ENCODE data around the gene TIMM50. TPM values are rescaled to one million over a fixed set of nuclear protein-coding genes. Genes with fewer than 3 reads are reported as not detected.

Gene TIMM50
- total and polyA plus RNA-seq, 4 donors, result 24.3 to 39.9 (median 30.5) TPM

DNA sequence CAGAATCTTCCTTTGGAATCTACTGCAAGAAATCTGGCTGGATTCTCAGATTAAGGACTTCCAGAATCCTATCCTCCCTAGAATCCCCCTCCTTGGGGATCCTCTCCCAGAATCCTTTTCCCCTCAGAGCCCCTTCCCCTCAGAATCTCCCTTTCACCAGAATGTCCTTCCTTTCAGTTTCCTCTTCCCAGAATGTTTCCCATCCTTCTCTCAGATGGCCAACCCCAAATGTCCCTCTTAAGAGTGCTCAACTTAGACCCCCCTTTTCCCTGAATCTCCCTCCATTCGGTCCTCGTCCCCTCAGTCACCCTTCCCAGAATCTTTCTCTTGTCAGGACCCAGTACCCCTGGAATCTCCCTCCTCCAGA, 44.3 kb upstream of the TIMM50 start:
- WGBS, result 9% methylated on average over 2 of the region's 2 CpGs
- Histone ChIP-seq H3K27me3 (ENCODE audit: control insufficient read depth in 4 of 4, insufficient read depth in 4 of 4, low read length in 3 of 4) (no peaks in the 10 kb centered on the region), H3K27ac (ENCODE audit: low read depth in 1 of 2, low read length in 2 of 2) (peak overlapping the region; percentile 79 to 81), H3K4me3 (ENCODE audit: low read depth in 1 of 3, low read length in 3 of 3) (peak overlapping the region; percentile 56 to 62 (median 58)), H3K4me1 (ENCODE audit: control insufficient read depth in 4 of 4, insufficient read depth in 4 of 4, low read length in 3 of 4) (peaks cover 4 to 32% (median 17%) of the 10 kb centered on the region in 4 donors), H3K9ac (ENCODE audit: low read depth in 1 of 2, low read length in 2 of 2) (peak overlapping the region; percentile 86 to 91), H3K9me3 (ENCODE audit: control insufficient read depth in 4 of 4, low read length in 3 of 4) (no peaks in the 10 kb centered on the region), H3K36me3 (ENCODE audit: control insufficient read depth in 4 of 4, insufficient read depth in 3 of 4, low read depth in 1 of 4, low read length in 3 of 4) (peaks cover 15 to 24% (median 17%) of the 10 kb centered on the region in 4 donors)
- no peak for DNase-seq (ENCODE audit: low spot score)
- TF ChIP-seq SP1 (IDR thresholded peaks at IDR 0.05) (no peak), NR2F2 (IDR thresholded peaks at IDR 0.05) (no peak), FOXA1 (IDR thresholded peaks at IDR 0.05) (no peak), EGR1 (IDR thresholded peaks at IDR 0.05; ENCODE audit: low read depth in 2 of 2) (no peak), RXRA (IDR thresholded peaks at IDR 0.05) (no peak), TAF1 (conservative IDR thresholded peaks at IDR 0.05) (no peak), FOXA2 (IDR thresholded peaks at IDR 0.05) (no peak), HNF4A (conservative IDR thresholded peaks at IDR 0.05) (no peak), HNF4G (IDR thresholded peaks at IDR 0.05) (no peak), RAD21 (IDR thresholded peaks at IDR 0.05) (no peak)
- TF ChIP-seq, protein P1, sequence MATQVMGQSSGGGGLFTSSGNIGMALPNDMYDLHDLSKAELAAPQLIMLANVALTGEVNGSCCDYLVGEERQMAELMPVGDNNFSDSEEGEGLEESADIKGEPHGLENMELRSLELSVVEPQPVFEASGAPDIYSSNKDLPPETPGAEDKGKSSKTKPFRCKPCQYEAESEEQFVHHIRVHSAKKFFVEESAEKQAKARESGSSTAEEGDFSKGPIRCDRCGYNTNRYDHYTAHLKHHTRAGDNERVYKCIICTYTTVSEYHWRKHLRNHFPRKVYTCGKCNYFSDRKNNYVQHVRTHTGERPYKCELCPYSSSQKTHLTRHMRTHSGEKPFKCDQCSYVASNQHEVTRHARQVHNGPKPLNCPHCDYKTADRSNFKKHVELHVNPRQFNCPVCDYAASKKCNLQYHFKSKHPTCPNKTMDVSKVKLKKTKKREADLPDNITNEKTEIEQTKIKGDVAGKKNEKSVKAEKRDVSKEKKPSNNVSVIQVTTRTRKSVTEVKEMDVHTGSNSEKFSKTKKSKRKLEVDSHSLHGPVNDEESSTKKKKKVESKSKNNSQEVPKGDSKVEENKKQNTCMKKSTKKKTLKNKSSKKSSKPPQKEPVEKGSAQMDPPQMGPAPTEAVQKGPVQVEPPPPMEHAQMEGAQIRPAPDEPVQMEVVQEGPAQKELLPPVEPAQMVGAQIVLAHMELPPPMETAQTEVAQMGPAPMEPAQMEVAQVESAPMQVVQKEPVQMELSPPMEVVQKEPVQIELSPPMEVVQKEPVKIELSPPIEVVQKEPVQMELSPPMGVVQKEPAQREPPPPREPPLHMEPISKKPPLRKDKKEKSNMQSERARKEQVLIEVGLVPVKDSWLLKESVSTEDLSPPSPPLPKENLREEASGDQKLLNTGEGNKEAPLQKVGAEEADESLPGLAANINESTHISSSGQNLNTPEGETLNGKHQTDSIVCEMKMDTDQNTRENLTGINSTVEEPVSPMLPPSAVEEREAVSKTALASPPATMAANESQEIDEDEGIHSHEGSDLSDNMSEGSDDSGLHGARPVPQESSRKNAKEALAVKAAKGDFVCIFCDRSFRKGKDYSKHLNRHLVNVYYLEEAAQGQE (IDR thresholded peaks at IDR 0.05), result no peak
- TF ChIP-seq, protein P2, sequence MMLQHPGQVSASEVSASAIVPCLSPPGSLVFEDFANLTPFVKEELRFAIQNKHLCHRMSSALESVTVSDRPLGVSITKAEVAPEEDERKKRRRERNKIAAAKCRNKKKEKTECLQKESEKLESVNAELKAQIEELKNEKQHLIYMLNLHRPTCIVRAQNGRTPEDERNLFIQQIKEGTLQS (IDR thresholded peaks at IDR 0.05), result no peak

DNA sequence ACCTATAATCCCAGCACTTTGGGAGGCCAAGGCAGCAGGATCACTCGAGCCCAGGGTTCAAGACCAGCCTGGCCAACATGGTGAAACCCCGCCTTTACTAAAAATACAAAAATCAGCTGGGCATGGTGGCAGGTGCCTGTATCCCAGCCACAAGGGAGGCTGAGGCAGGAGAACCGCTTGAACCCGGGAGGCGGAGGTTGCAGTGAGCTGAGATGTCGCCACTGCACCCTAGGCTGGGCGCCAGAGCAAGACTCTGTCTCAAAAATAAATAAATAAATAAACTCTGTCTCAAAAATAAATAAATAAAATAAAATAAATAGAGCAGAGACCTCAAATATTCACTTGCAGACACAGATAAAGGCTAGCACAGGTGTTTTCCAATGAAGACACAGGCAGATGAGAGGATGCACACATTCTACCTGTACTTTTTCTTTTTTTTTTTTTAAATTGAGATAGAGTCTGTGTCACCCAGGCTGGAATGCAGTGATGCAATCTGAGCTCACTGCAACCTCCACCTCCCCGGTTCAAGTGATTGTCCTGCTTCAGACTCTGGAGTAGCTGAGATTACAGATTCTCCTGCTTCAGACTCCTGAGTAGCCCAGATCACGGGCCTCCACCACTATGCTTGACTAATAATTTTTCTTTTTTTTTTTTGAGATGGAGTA, 42.2 kb upstream of the TIMM50 start:
- TF ChIP-seq, protein P1 (IDR thresholded peaks at IDR 0.05), result no peak
- TF ChIP-seq TAF1 (conservative IDR thresholded peaks at IDR 0.05), result no peak
- no peak for TF ChIP-seq EGR1 (IDR thresholded peaks at IDR 0.05; ENCODE audit: low read depth in 2 of 2)
- TF ChIP-seq, protein P3, sequence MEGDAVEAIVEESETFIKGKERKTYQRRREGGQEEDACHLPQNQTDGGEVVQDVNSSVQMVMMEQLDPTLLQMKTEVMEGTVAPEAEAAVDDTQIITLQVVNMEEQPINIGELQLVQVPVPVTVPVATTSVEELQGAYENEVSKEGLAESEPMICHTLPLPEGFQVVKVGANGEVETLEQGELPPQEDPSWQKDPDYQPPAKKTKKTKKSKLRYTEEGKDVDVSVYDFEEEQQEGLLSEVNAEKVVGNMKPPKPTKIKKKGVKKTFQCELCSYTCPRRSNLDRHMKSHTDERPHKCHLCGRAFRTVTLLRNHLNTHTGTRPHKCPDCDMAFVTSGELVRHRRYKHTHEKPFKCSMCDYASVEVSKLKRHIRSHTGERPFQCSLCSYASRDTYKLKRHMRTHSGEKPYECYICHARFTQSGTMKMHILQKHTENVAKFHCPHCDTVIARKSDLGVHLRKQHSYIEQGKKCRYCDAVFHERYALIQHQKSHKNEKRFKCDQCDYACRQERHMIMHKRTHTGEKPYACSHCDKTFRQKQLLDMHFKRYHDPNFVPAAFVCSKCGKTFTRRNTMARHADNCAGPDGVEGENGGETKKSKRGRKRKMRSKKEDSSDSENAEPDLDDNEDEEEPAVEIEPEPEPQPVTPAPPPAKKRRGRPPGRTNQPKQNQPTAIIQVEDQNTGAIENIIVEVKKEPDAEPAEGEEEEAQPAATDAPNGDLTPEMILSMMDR (IDR thresholded peaks at IDR 0.05; ENCODE audit: low read depth, low read length, missing input control), result no peak
- no peak for TF ChIP-seq SP1 (IDR thresholded peaks at IDR 0.05)
- TF ChIP-seq RXRA (IDR thresholded peaks at IDR 0.05), result no peak
- TF ChIP-seq, protein P2 (IDR thresholded peaks at IDR 0.05), result no peak
- TF ChIP-seq GABPA (IDR thresholded peaks at IDR 0.05 in 1 of 2, conservative IDR thresholded peaks at IDR 0.05 in 1 of 2), result no peak
- no peak for TF ChIP-seq JUND (IDR thresholded peaks at IDR 0.05)
- Histone ChIP-seq H3K4me1 (ENCODE audit: control insufficient read depth in 4 of 4, insufficient read depth in 4 of 4, low read length in 3 of 4) (peaks cover 4 to 32% (median 17%) of the 10 kb centered on the region in 4 donors), H3K9me3 (ENCODE audit: control insufficient read depth in 4 of 4, low read length in 3 of 4) (no peaks in the 10 kb centered on the region), H3K27ac (ENCODE audit: low read depth in 1 of 2, low read length in 2 of 2) (no peak overlapping the region), H3K4me3 (ENCODE audit: low read depth in 1 of 3, low read length in 3 of 3) (no peak overlapping the region), H3K36me3 (ENCODE audit: control insufficient read depth in 4 of 4, insufficient read depth in 3 of 4, low read depth in 1 of 4, low read length in 3 of 4) (peaks cover 4 to 11% (median 6%) of the 10 kb centered on the region in 4 donors), H3K27me3 (ENCODE audit: control insufficient read depth in 4 of 4, insufficient read depth in 4 of 4, low read length in 3 of 4) (no peaks in the 10 kb centered on the region), H3K9ac (ENCODE audit: low read depth in 1 of 2, low read length in 2 of 2) (no peak overlapping the region)
- DNase-seq (ENCODE audit: low spot score), result no peak
- 82% methylated on average over 9 of the region's 9 CpGs for WGBS

Data from liver (tissue), 9 donors.